ENCODE data around the gene C11orf97.

Gene C11orf97, protein sequence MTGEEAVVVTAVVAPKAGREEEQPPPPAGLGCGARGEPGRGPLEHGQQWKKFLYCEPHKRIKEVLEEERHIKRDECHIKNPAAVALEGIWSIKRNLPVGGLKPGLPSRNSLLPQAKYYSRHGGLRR

DNA sequence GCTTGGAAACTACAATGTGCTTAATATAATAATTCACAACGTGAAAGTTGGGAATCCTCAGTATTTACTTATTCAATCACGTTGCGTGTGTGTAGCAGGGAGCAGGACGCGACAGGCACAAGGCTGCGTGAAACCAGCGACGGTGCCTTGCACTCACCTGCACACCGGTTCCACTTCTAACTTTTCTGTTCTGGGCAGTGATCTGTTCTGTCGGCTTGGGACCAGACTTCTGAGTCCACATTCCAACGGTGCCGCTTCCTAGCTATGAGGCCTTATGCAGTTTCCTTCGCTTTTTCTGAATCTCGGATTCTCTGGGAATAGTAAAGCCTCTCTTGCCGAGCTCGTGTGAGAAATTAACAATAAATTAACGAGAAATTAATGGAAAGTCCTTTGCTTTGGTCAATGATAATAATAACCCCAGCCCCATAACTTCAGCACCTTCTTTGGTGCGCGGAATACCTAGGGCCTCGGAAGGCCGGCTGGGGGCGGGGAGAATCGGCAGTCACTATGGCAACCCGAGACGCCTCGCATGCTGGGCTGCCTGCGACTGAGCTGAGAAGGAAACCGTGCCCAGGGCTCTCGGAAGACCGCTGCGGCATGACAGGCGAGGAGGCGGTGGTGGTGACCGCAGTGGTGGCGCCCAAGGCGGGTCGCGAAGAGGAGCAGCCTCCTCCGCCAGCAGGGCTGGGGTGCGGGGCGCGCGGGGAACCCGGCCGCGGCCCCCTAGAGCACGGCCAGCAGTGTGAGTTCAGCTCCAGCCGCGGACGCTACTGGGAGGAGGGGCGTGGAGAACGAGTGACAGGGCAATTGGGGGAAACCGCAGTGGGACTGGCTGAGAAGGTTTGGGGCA is at the start of gene C11orf97:
C11orf97 (plus strand) TSS at position 530 of the 850 bp plus-strand sequence; CDS start at position 598, 68 bp downstream.
- no peaks in the 10 kb centered on the region for H3K27me3 ChIP-seq (ENCODE audit: control insufficient read depth, insufficient read depth, low read length)
- H3K9me3 ChIP-seq (ENCODE audit: control insufficient read depth, insufficient read depth, low read length): no peaks in the 10 kb centered on the region
- no peak within 1 kb of the TSS for H3K27ac ChIP-seq (ENCODE audit: low read length)
- DNase-seq (ENCODE audit: low read depth, low spot score): no peak
- WGBS (ENCODE audit: insufficient coverage, insufficient read length): no CpG with 5 or more reads among the region's 53 CpGs
- peak within 1 kb of the TSS; percentile 25; the same call in 1 of the 2 replicates for H3K4me3 ChIP-seq (ENCODE audit: low read length)
- no peaks in the 10 kb centered on the region for H3K36me3 ChIP-seq (ENCODE audit: control insufficient read depth, insufficient read depth, low read length)
- peaks cover 2% of the 10 kb centered on the region; the same call in 1 of the 2 replicates for H3K4me1 ChIP-seq (ENCODE audit: control insufficient read depth, insufficient read depth, low read length)

DNA sequence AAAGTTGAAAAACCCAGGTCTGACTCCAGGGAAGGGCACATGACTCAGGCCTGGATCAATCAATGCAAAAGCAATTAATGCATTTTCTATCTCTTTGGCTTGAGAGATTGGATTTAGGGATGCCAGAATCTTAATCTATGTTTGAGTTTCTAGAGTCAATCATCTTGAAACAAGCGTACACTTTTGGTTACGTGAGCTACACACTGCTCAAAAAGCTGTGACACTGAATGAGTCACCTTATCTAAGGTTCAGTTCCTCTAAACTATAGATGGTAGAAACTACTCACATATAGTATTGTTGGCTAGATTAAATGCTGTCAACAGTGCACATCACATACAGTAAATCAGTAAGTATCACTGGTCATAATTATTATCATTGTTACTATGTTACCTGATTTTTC is 42.8 kb upstream of the C11orf97 start:
- Histone ChIP-seq H3K36me3 (ENCODE audit: control insufficient read depth, insufficient read depth, low read length) (no peaks in the 10 kb centered on the region), H3K9me3 (ENCODE audit: control insufficient read depth, insufficient read depth, low read length) (no peaks in the 10 kb centered on the region), H3K27me3 (ENCODE audit: control insufficient read depth, insufficient read depth, low read length) (no peaks in the 10 kb centered on the region), H3K27ac (ENCODE audit: low read length) (no peak overlapping the region), H3K4me3 (ENCODE audit: low read length) (no peak overlapping the region), H3K4me1 (ENCODE audit: control insufficient read depth, insufficient read depth, low read length) (no peaks in the 10 kb centered on the region)
- no CpG with 5 or more reads among the region's 2 CpGs for WGBS (ENCODE audit: insufficient coverage, insufficient read length)
- no peak for DNase-seq (ENCODE audit: low read depth, low spot score)

DNA sequence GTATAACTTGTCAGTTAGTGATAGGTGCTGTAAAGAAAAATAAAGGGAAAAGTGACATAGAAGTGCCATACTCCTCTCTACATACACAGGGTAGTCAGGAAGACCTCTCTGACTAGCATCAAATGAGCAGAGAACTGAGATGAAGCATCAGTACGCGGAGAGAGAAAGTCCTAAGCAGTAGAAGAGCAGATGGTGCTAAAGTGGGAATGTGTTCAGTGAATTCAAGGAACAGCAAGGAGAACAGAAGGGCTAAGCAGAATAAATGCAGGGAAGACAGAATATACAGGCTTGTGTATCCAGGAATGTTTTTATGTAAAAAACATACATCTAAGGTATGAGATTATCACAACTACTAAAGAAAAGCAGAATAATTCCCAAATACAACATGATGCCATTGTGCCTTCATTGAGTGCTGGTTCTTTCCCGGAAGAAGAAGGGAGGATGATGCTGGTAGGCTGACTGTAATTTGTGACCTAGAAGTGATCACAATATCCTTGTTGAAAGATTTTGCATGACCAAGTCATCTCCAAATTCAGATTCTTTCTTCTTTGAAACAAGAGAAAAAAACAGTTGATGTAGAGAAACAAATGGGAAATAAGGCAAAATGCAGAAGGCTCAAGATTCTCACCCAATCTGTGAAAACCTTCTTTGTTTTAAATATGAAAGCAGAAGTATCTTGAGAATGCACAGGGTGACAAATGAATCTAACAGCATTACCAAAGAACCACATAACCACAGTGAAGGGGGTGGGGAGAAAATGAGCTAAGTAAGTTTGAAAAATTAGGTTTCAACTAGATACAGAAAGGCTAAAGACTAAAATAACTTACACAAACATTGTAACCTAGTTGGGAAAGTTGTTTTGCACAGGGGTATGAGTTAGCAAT is 39.1 kb upstream of the C11orf97 start:
- Histone ChIP-seq H3K4me3 (ENCODE audit: low read length) (no peak overlapping the region), H3K36me3 (ENCODE audit: control insufficient read depth, insufficient read depth, low read length) (peaks cover 3% of the 10 kb centered on the region; the same call in 1 of the 2 replicates)

DNA sequence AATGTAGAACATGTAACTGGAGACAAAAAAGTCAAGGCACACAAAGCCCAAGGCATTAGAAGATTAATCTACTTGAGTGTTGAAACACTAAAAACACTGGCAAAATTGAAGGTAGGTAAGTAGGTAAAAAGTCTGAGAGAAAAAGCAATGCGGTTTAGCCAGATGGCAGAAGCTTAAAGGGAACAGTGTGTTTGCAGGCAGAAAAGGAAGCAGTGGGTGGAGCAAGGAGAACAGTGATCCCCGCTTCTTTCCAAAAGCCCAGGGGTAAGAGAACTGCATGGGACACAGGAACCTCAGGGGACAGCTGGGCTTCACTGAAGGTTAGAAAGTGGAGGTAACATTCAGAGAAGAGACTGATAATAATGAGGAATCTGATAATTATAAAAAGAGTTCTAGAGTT is 34.6 kb upstream of the C11orf97 start:
- no peak overlapping the region for H3K27ac ChIP-seq (ENCODE audit: low read length)
- H3K4me1 ChIP-seq (ENCODE audit: control insufficient read depth, insufficient read depth, low read length): no peaks in the 10 kb centered on the region
- WGBS (ENCODE audit: insufficient coverage, insufficient read length): no CpG with 5 or more reads among the region's 2 CpGs
- DNase-seq (ENCODE audit: low read depth, low spot score): no peak
- peaks cover 3% of the 10 kb centered on the region; the same call in 1 of the 2 replicates for H3K36me3 ChIP-seq (ENCODE audit: control insufficient read depth, insufficient read depth, low read length)
- no peaks in the 10 kb centered on the region for H3K27me3 ChIP-seq (ENCODE audit: control insufficient read depth, insufficient read depth, low read length)
- H3K9me3 ChIP-seq (ENCODE audit: control insufficient read depth, insufficient read depth, low read length): no peaks in the 10 kb centered on the region
- no peak overlapping the region for H3K4me3 ChIP-seq (ENCODE audit: low read length)

More for the DNA sequence above, 39.1 kb upstream of the C11orf97 start:
- Histone ChIP-seq H3K27ac (ENCODE audit: low read length) (peak overlapping the region; percentile 69), H3K9me3 (ENCODE audit: control insufficient read depth, insufficient read depth, low read length) (no peaks in the 10 kb centered on the region), H3K4me1 (ENCODE audit: control insufficient read depth, insufficient read depth, low read length) (no peaks in the 10 kb centered on the region), H3K27me3 (ENCODE audit: control insufficient read depth, insufficient read depth, low read length) (no peaks in the 10 kb centered on the region)
- no CpG with 5 or more reads among the region's 3 CpGs for WGBS (ENCODE audit: insufficient coverage, insufficient read length)
- DNase-seq (ENCODE audit: low read depth, low spot score): peak; percentile 5

DNA sequence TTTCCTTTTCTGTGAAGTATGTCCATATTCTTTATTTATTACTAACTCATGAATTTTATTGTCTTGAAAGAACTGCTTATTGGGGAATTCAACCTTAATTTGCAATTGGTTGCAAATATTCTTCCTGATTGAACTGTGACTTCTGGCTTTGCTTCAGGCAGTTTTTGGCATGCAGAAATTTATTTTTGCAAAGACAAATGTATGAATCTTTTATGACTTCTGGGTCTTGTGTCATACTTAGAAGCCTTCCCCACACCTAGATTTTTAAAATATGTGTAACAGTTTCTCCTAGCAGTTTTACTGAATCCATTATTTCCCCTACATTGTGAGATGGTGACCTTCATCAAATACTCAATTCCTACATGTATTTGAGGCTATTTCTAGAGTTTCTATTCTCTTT is 30.9 kb upstream of the C11orf97 start:
- Histone ChIP-seq H3K36me3 (ENCODE audit: control insufficient read depth, insufficient read depth, low read length) (peaks cover 7% of the 10 kb centered on the region; the same call in 1 of the 2 replicates), H3K4me1 (ENCODE audit: control insufficient read depth, insufficient read depth, low read length) (no peaks in the 10 kb centered on the region), H3K4me3 (ENCODE audit: low read length) (no peak overlapping the region), H3K27ac (ENCODE audit: low read length) (no peak overlapping the region), H3K9me3 (ENCODE audit: control insufficient read depth, insufficient read depth, low read length) (no peaks in the 10 kb centered on the region), H3K27me3 (ENCODE audit: control insufficient read depth, insufficient read depth, low read length) (no peaks in the 10 kb centered on the region)
- DNase-seq (ENCODE audit: low read depth, low spot score): no peak

DNA sequence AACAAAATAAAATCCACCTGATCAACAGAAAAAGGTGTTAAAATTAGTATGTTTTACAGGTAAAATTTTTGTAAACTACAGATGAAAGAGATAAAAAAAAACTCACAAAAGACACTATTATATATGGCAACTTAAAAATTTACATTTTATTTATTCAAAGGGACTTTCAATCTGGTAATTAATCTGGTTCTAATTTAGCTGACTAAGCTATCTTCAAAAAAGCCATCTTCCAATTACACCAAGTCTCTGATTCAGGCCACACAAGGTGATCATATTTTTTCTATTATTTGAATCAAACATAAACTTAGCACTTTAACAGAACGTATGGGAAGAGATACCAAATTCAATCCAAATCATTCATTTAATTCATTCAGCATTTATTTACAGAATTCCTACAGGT is 26.2 kb upstream of the C11orf97 start:
- DNase-seq (ENCODE audit: low read depth, low spot score): no peak
- WGBS (ENCODE audit: insufficient coverage, insufficient read length): no CpG with 5 or more reads among the region's 1 CpG
- Histone ChIP-seq H3K4me1 (ENCODE audit: control insufficient read depth, insufficient read depth, low read length) (no peaks in the 10 kb centered on the region), H3K27me3 (ENCODE audit: control insufficient read depth, insufficient read depth, low read length) (no peaks in the 10 kb centered on the region), H3K4me3 (ENCODE audit: low read length) (no peak overlapping the region), H3K9me3 (ENCODE audit: control insufficient read depth, insufficient read depth, low read length) (no peaks in the 10 kb centered on the region), H3K27ac (ENCODE audit: low read length) (no peak overlapping the region), H3K36me3 (ENCODE audit: control insufficient read depth, insufficient read depth, low read length) (peaks cover 8% of the 10 kb centered on the region; the same call in 1 of the 2 replicates)

DNA sequence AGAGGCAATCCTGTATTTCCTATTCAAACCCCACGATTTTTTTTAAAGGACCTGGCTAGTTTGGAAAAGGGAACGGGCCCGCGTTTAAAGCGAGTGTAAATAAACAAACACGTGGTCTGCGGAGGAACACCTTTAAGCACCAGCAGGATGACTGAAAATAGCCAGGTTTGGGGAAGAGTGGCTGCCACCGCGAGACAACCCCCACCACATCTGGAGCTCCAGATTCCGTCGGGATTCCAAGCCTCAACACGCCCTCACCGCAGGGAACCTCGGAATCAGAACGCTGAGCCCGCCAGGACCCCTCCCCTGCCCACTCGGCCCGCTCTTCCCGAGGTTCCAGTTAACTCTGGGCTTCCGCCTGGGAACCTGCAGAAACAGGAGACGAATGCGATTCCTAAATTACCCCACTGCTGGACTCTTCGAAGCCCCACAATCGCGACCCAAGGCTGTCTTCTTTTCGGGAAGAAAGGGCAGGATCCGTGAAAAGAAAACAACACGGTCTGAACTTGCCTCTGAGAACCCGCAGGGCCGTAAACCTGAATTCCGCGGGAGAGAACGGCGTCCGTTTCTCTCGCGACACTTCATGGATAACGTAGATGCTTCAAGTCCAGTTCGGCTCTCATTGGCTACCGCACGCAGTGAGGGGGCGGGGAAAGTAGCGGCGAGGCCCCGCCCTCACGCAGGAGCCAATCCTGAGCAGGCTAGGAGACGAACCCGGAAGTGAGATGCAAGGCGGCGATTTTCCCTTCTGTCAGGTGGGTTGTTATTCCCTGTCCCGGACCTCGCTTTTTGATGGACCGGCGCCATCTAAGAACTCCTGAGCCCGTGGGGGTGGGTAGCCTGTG is 18.8 kb upstream of the C11orf97 start, which contains the start of the genes ANKRD49 and MRE11:
ANKRD49 (plus strand) TSS at position 704 of the 845 bp plus-strand sequence. CDS start 2,710 bp downstream, outside the sequence.
MRE11 (minus strand) TSS at position 564 of the 845 bp plus-strand sequence. CDS start 1,043 bp downstream, outside the sequence.
- DNase-seq (ENCODE audit: low read depth, low spot score): peak; percentile 90
- Histone ChIP-seq H3K4me3 (ENCODE audit: low read length) (peak within 1 kb of the TSS; percentile 99), H3K9me3 (ENCODE audit: control insufficient read depth, insufficient read depth, low read length) (no peaks in the 10 kb centered on the region), H3K36me3 (ENCODE audit: control insufficient read depth, insufficient read depth, low read length) (no peaks in the 10 kb centered on the region; the same call in 1 of the 2 replicates), H3K27me3 (ENCODE audit: control insufficient read depth, insufficient read depth, low read length) (no peaks in the 10 kb centered on the region), H3K27ac (ENCODE audit: low read length) (no peak within 1 kb of the TSS), H3K4me1 (ENCODE audit: control insufficient read depth, insufficient read depth, low read length) (no peaks in the 10 kb centered on the region)
- no CpG with 5 or more reads among the region's 55 CpGs for WGBS (ENCODE audit: insufficient coverage, insufficient read length)

DNA sequence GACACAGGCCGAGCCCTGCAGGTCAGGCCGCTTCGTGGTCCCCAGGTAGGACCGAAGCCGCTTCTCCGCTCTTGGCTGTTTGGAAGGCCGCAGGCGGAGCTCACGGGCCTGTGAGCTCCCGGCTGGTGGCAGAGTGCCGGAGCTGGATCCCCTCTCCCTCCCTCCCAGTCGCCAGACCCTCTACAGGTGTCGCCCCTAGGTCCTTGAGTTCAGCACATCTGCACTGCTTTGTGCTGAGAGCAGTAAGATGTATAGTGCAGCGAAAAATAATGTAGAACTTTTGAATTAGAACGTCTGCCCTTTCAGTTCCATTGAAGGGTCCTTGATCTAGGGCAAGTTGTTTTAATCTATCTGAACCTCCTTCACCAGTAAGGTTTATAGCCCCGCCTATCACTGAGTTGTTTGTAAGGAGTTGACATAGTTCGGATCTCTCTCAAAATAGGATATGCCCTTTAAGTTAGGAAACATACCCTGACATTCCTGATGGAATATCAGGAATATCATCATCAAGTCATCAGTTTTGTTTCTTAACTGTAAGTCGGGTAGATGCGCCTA is 18.1 kb upstream of the C11orf97 start:
- WGBS (ENCODE audit: insufficient coverage, insufficient read length): no CpG with 5 or more reads among the region's 19 CpGs

DNA sequence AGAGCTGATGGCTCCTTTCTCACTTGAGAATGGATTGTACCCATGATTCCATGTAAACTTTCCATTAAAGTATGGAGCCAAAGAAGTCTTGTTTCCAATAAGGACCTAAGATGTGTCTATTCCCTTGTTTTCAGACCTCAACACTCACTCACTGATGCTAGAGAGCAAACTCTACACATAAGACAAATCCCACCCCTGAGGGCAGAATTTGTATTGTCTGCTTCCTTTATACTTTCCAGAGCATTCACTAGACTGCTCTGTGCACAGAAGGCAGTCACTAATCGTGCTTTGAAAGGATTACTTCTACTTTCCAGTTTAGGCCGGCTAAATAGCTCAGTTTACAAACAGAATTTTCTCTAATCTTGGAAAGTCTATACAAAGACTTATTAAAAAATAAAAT is 12.1 kb upstream of the C11orf97 start:
- no CpG with 5 or more reads among the region's 2 CpGs for WGBS (ENCODE audit: insufficient coverage, insufficient read length)
- Histone ChIP-seq H3K36me3 (ENCODE audit: control insufficient read depth, insufficient read depth, low read length) (no peaks in the 10 kb centered on the region; the same call in 1 of the 2 replicates), H3K4me1 (ENCODE audit: control insufficient read depth, insufficient read depth, low read length) (no peaks in the 10 kb centered on the region), H3K27me3 (ENCODE audit: control insufficient read depth, insufficient read depth, low read length) (no peaks in the 10 kb centered on the region), H3K27ac (ENCODE audit: low read length) (no peak overlapping the region), H3K9me3 (ENCODE audit: control insufficient read depth, insufficient read depth, low read length) (no peaks in the 10 kb centered on the region), H3K4me3 (ENCODE audit: low read length) (no peak overlapping the region)
- no peak for DNase-seq (ENCODE audit: low read depth, low spot score)

More for the DNA sequence above, 18.1 kb upstream of the C11orf97 start:
- H3K36me3 ChIP-seq (ENCODE audit: control insufficient read depth, insufficient read depth, low read length): no peaks in the 10 kb centered on the region; the same call in 1 of the 2 replicates
- no peaks in the 10 kb centered on the region for H3K27me3 ChIP-seq (ENCODE audit: control insufficient read depth, insufficient read depth, low read length)
- no peaks in the 10 kb centered on the region for H3K4me1 ChIP-seq (ENCODE audit: control insufficient read depth, insufficient read depth, low read length)
- H3K27ac ChIP-seq (ENCODE audit: low read length): no peak overlapping the region
- peak overlapping the region; percentile 99 for H3K4me3 ChIP-seq (ENCODE audit: low read length)
- no peaks in the 10 kb centered on the region for H3K9me3 ChIP-seq (ENCODE audit: control insufficient read depth, insufficient read depth, low read length)
- DNase-seq (ENCODE audit: low read depth, low spot score): no peak
